HL-60/S4 (cell line): Measurements from ENCODE around the gene FBLN7.
"Not testable (repeated sequence)": the region's sequence is repeated elsewhere in the genome, so short reads cannot be mapped to it uniquely, and the experiment has no call there.

Experiments used
- in situ Hi-C: fragments of 300-500 bp; cut with MboI; formaldehyde crosslinking; loops from 2 replicates; pipeline ENCODE4 v1.14.3; 2022; ENCODE audit warnings: low sequenced_read_pairs

The FBLN7 gene

GRCh38 chr2:112138159-112139032 lies at the start of gene FBLN7:
Gene FBLN7, plus strand, starts transcription at chr2:112138385. Its CDS starts 271 bp downstream, at chr2:112138656.
- in situ Hi-C loops = no loop called here

- in situ Hi-C loops = no loop called here
Measured at GRCh38 chr2:112089375-112089774, 48.8 kb upstream of the FBLN7 start.

GRCh38 chr2:112092286-112093041 lies 45.7 kb upstream of the FBLN7 start:
- in situ Hi-C loops = no loop called here

- in situ Hi-C loops = no loop called here
Measured at GRCh38 chr2:112093216-112093615, 45.0 kb upstream of the FBLN7 start.

- in situ Hi-C loops = no loop called here
Measured at GRCh38 chr2:112095681-112096080, 42.5 kb upstream of the FBLN7 start.

- in situ Hi-C loops = no loop called here
Measured at GRCh38 chr2:112096098-112096497, 42.1 kb upstream of the FBLN7 start.

GRCh38 chr2:112108178-112108832 lies 29.9 kb upstream of the FBLN7 start:
- in situ Hi-C loops = no loop called here

GRCh38 chr2:112109278-112109677 lies 28.9 kb upstream of the FBLN7 start:
- in situ Hi-C loops = no loop called here

- in situ Hi-C loops = no loop called here
Measured at GRCh38 chr2:112110966-112111365, 27.2 kb upstream of the FBLN7 start.

GRCh38 chr2:112113354-112113753 lies 24.8 kb upstream of the FBLN7 start:
- in situ Hi-C loops = not testable (repeated sequence)

GRCh38 chr2:112118148-112118547 lies 20.0 kb upstream of the FBLN7 start:
- in situ Hi-C loops = no loop called here

GRCh38 chr2:112121682-112122254 lies 16.4 kb upstream of the FBLN7 start:
- in situ Hi-C loops = no loop called here

- in situ Hi-C loops = no loop called here
Measured at GRCh38 chr2:112129060-112129459, 9.1 kb upstream of the FBLN7 start.

GRCh38 chr2:112133344-112133743 lies 4.8 kb upstream of the FBLN7 start:
- in situ Hi-C loops = no loop called here

GRCh38 chr2:112134120-112134519 lies 4.1 kb upstream of the FBLN7 start:
- in situ Hi-C loops = no loop called here

GRCh38 chr2:112136096-112136495 lies 2.1 kb upstream of the FBLN7 start:
- in situ Hi-C loops = no loop called here

- in situ Hi-C loops = no loop called here
Measured at GRCh38 chr2:112137516-112138158, 548 bp upstream of the FBLN7 start.

GRCh38 chr2:112139033-112139614 lies 939 bp downstream of the FBLN7 start:
- in situ Hi-C loops = not testable (repeated sequence)

- in situ Hi-C loops = not testable (repeated sequence)
Measured at GRCh38 chr2:112139661-112140204, 1.5 kb downstream of the FBLN7 start.

GRCh38 chr2:112140205-112140802 lies 2.1 kb downstream of the FBLN7 start:
- in situ Hi-C loops = no loop called here
